HCT116 (cell line): Measurements from ENCODE around the gene GLUD1. TPM values are rescaled to one million over a fixed set of nuclear protein-coding genes. Genes with fewer than 3 reads are reported as not detected.

ENCODE experiments used
- ATAC-seq: fragments of 200-7000 bp; cut with Tn5 transposase; 2 replicates; pipeline ENCODE4 v1.9.1; 2020; ENCODE audit warnings: mild to moderate bottlenecking, moderate library complexity
- BruUV-seq: library from RNA; stranded (reverse); fragments of 400-500 nt; replicated peaks from 2 replicates; lab custom pipeline; 2021; lab: Mats Ljungman, UMichigan
- CTCF ChIA-PET: fragments of 300-600 bp; sonication (Branson Sonifier 250); formaldehyde crosslinking; loops from one replicate; lab custom pipeline; 2021; ENCODE audit warnings: antibody characterized with exemption; lab: Charles Lee
- POLR2A ChIA-PET: fragments of 300-600, 350-600 bp; sonication (Branson Sonifier 250); formaldehyde crosslinking; loops from one replicate; lab custom pipeline; 2021; ENCODE audit warnings: antibody characterized with exemption; lab: Charles Lee
- RAD21 ChIA-PET, 2 experiments: fragments of 300-600 bp; sonication (Branson Sonifier 250); formaldehyde crosslinking; loops; one replicate each; lab custom pipeline; 2023; ENCODE audit warnings: low total read pairs in 2 of 2; ENCODE audit not compliant: uncharacterized antibody in 2 of 2, unreplicated experiment in 2 of 2, low non-redundant PET in 1 of 2; lab: Charles Lee
- DNase-seq: peaks from one replicate; pipeline ENCODE4 v3.0.0-alpha.2; 2010; ENCODE audit warnings: low read depth, low spot score
- H2AFZ ChIP-seq: fragments of 200-600 bp; shearing (Covaris generic), sonication (generic); 2 replicates; pipeline ENCODE4 v1.6.1; 2017; ENCODE audit warnings: low read depth, mixed run types, mixed read lengths, antibody characterized with exemption, low read length; ENCODE audit not compliant: poor library complexity, severe bottlenecking
- H3K27ac ChIP-seq: 2 replicates; pipeline ENCODE4 v1.5.1; 2012; ENCODE audit warnings: low read depth, low read length
- H3K27me3 ChIP-seq: fragments of 200-600 bp; sonication (generic); 2 replicates; pipeline ENCODE4 v1.6.1; 2016; ENCODE audit warnings: mixed run types, low read length, mixed read lengths; ENCODE audit not compliant: insufficient read depth
- H3K36me3 ChIP-seq, 2 experiments: fragments of 200-500 bp in 1 of 2; fragments of 200-600 bp in 1 of 2; sonication (Bioruptor generic) in 1 of 2; sonication (generic) in 1 of 2; 2 replicates each; pipeline versions ENCODE4 v1.5.1 to v1.6.1; 2014 to 2016; ENCODE audit warnings: low read length in 2 of 2, inconsistent platforms in 1 of 2, mixed read lengths in 1 of 2, mixed run types in 1 of 2; ENCODE audit not compliant: insufficient read depth in 2 of 2, control insufficient read depth in 1 of 2
- H3K4me1 ChIP-seq, 2 experiments: fragments of 200-600 bp in 1 of 2; sonication (generic) in 1 of 2; 2 replicates each; pipeline versions ENCODE4 v1.5.1 to v1.6.1; 2012 to 2017; ENCODE audit warnings: low read length in 2 of 2, inconsistent platforms in 1 of 2, mild to moderate bottlenecking in 1 of 2, mixed read lengths in 1 of 2, mixed run types in 1 of 2, moderate library complexity in 1 of 2; ENCODE audit not compliant: insufficient read depth in 2 of 2, control insufficient read depth in 1 of 2
- H3K4me2 ChIP-seq: fragments of 200-600 bp; sonication (generic); 2 replicates; pipeline ENCODE4 v1.6.1; 2017; ENCODE audit warnings: mixed run types, low read length, mixed read lengths
- H3K4me3 ChIP-seq, 2 experiments: fragments of 200-600 bp in 1 of 2; sonication (generic) in 1 of 2; replicated peaks in 1 of 2; 2 replicates each; pipeline ENCODE4 v1.5.1; 2011 to 2016; ENCODE audit warnings: low read length in 2 of 2, control low read depth in 1 of 2, low read depth in 1 of 2, mild to moderate bottlenecking in 1 of 2, mixed read lengths in 1 of 2, mixed run types in 1 of 2
- H3K79me2 ChIP-seq: fragments of 200-600 bp; sonication (generic); 2 replicates; pipeline ENCODE4 v1.6.1; 2017; ENCODE audit warnings: mild to moderate bottlenecking, mixed run types, low read length, moderate library complexity, mixed read lengths; ENCODE audit not compliant: insufficient read depth
- H3K9ac ChIP-seq: fragments of 200-600 bp; sonication (generic); 2 replicates; pipeline ENCODE4 v1.6.1; 2016; ENCODE audit warnings: low read length, mixed read lengths
- H3K9me2 ChIP-seq: fragments of 200-600 bp; sonication (generic), shearing (Covaris generic); 2 replicates; pipeline ENCODE4 v1.6.1; 2017; ENCODE audit warnings: mixed run types, mild to moderate bottlenecking, moderate library complexity; ENCODE audit not compliant: insufficient read depth
- H3K9me3 ChIP-seq, 2 experiments: fragments of 200-500 bp in 1 of 2; fragments of 200-600 bp in 1 of 2; sonication (Bioruptor generic) in 1 of 2; sonication (generic) in 1 of 2; 2 replicates each; pipeline ENCODE4 v1.6.1; 2014 to 2017; ENCODE audit warnings: low read length in 2 of 2, mixed read lengths in 2 of 2, inconsistent platforms in 1 of 2, low read depth in 1 of 2, mild to moderate bottlenecking in 1 of 2, mixed run types in 1 of 2, moderate library complexity in 1 of 2; ENCODE audit not compliant: control insufficient read depth in 1 of 2, insufficient read depth in 1 of 2
- H4K20me1 ChIP-seq: fragments of 200-600 bp; sonication (generic), shearing (Covaris generic); 2 replicates; pipeline ENCODE4 v1.6.1; 2017; ENCODE audit warnings: mixed run types, mild to moderate bottlenecking, moderate library complexity; ENCODE audit not compliant: insufficient read depth
- POLR2A ChIP-seq: IDR thresholded peaks from 2 replicates; pipeline ENCODE4 v1.7.0; 2011; ENCODE audit warnings: borderline replicate concordance; ENCODE audit not compliant: insufficient read depth, insufficient read length; ENCODE audit errors: extremely low read depth
- POLR2AphosphoS5 ChIP-seq: IDR thresholded peaks from 2 replicates; pipeline ENCODE4 v1.6.1; 2011; ENCODE audit warnings: mild to moderate bottlenecking, low read depth, low read length, moderate library complexity
- YY1 ChIP-seq: IDR thresholded peaks from 2 replicates; pipeline ENCODE4 v1.6.1; 2011; ENCODE audit warnings: low read length, low read depth, moderate library complexity, mild to moderate bottlenecking; ENCODE audit not compliant: insufficient replicate concordance; ENCODE audit errors: extremely low read depth
- ZNF274 ChIP-seq: fragments of 200-500 bp; sonication (Bioruptor generic); IDR thresholded peaks from 2 replicates; pipeline ENCODE4 v1.6.1; 2014; ENCODE audit warnings: mild to moderate bottlenecking, low read depth, low read length, inconsistent platforms
- intact Hi-C: fragments of 100-400 bp; cut with micrococcal nuclease; formaldehyde crosslinking; loops from 2 replicates; pipeline ENCODE4 v1.10.0; 2022
- total RNA-seq: library from RNA; stranded (reverse); gene quantifications from one replicate; pipeline ENCODE4 v1.2.1, GENCODE V29; 2021; ENCODE audit not compliant: unreplicated experiment
- TF ChIP-seq, protein P1 (sequence below): IDR thresholded peaks from 2 replicates; pipeline ENCODE4 v1.6.1; 2012
- TF ChIP-seq, protein P2 (sequence below): IDR thresholded peaks from 2 replicates; pipeline ENCODE4 v1.6.1; 2012; ENCODE audit warnings: low read depth

Gene GLUD1
- total RNA-seq, 1 experiment from 2014 or later, result 131 TPM

DNA sequence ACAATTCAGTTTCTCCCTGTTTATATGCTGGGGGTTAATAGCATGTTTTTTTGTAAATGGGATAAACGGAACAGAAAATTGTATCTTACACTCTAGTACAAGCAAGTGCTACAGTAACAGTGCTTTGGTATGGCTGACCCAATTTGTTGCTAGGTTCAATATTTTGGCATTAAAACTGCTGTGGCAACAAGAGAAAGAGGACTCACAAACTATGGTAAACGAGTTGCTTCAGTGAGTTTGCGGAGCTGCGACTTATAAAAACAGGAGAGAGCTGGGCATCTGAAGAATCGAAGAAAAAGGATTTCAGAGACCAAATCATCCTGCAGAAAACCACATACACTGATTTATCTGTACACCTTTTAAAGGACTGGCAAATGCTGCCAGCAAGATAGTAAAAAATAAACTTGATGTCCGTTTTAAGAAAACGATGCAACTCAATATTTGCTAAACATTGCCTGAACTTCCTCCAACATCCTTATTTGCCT is 2.2 kb downstream of the GLUD1 start:
- Histone ChIP-seq H3K4me1 (peaks cover 25 to 29% of the 10 kb centered on the region in 2 experiments; a peak in 3 of 4 replicates), H3K36me3 (peaks cover 0 to 12% of the 10 kb centered on the region in 2 experiments; a peak in 1 of 4 replicates), H3K9me3 (no peaks in the 10 kb centered on the region), H3K27me3 (no peaks in the 10 kb centered on the region), H2AFZ (no peak overlapping the region), H3K4me2 (peak overlapping the region; percentile 95), H4K20me1 (0 out of 2 replicates have a peak, but pooled peaks cover 7% of the 10 kb centered on the region), H3K27ac (no peak overlapping the region), H3K4me3 (peak overlapping the region in 1 of 2 experiments; percentile 76; a peak in 1 of 4 replicates), H3K9ac (no peak overlapping the region), H3K9me2 (no peaks in the 10 kb centered on the region), H3K79me2 (peaks cover 88% of the 10 kb centered on the region)
- DNase-seq, result no peak
- BruUV-seq, result no TSS peak
- no peak for ATAC-seq
- TF ChIP-seq YY1 (no peak), POLR2AphosphoS5 (no peak), ZNF274 (no peak), POLR2A (no peak)
- TF ChIP-seq, protein P1, sequence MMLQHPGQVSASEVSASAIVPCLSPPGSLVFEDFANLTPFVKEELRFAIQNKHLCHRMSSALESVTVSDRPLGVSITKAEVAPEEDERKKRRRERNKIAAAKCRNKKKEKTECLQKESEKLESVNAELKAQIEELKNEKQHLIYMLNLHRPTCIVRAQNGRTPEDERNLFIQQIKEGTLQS, result no peak
- TF ChIP-seq, protein P2, sequence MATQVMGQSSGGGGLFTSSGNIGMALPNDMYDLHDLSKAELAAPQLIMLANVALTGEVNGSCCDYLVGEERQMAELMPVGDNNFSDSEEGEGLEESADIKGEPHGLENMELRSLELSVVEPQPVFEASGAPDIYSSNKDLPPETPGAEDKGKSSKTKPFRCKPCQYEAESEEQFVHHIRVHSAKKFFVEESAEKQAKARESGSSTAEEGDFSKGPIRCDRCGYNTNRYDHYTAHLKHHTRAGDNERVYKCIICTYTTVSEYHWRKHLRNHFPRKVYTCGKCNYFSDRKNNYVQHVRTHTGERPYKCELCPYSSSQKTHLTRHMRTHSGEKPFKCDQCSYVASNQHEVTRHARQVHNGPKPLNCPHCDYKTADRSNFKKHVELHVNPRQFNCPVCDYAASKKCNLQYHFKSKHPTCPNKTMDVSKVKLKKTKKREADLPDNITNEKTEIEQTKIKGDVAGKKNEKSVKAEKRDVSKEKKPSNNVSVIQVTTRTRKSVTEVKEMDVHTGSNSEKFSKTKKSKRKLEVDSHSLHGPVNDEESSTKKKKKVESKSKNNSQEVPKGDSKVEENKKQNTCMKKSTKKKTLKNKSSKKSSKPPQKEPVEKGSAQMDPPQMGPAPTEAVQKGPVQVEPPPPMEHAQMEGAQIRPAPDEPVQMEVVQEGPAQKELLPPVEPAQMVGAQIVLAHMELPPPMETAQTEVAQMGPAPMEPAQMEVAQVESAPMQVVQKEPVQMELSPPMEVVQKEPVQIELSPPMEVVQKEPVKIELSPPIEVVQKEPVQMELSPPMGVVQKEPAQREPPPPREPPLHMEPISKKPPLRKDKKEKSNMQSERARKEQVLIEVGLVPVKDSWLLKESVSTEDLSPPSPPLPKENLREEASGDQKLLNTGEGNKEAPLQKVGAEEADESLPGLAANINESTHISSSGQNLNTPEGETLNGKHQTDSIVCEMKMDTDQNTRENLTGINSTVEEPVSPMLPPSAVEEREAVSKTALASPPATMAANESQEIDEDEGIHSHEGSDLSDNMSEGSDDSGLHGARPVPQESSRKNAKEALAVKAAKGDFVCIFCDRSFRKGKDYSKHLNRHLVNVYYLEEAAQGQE, result no peak
- ChIA-PET CTCF (interaction anchor here (1.5 kb wide), 2 partner anchors 124 to 126 kb away, joined by 3 to 4 read pairs; partner anchors contain the start of gene ADIRF), POLR2A (interaction anchor here (1.4 kb wide), 1 partner anchor 121 kb away, joined by 3 read pairs; no protein-coding TSS in a partner anchor), RAD21 (no interaction called here)
- intact Hi-C loops, result no loop called here
